ENCODE measurements around the gene ADH6. TPM values are rescaled to one million over a fixed set of nuclear protein-coding genes. Genes with fewer than 3 reads are reported as not detected.

The ADH6 gene
- total and polyA plus RNA-seq, 4 donors, result 0.16 to 2.2 (median 0.38) TPM

- Histone ChIP-seq H3K36me3 (ENCODE audit: control insufficient read depth in 4 of 4, insufficient read depth in 4 of 4, low read length in 4 of 4) (no peaks in the 10 kb centered on the region), H3K4me1 (ENCODE audit: control insufficient read depth in 5 of 5, insufficient read depth in 5 of 5, low read length in 5 of 5) (peaks cover 0 to 3% (median 0%) of the 10 kb centered on the region in 5 donors), H3K9ac (ENCODE audit: insufficient read depth in 1 of 2, low read length in 2 of 2) (no peak overlapping the region), H3K27ac (ENCODE audit: low read depth in 1 of 2, low read length in 1 of 2) (no peak overlapping the region), H3K9me3 (ENCODE audit: control insufficient read depth in 4 of 4, insufficient read depth in 3 of 4, low read length in 3 of 4) (peaks cover 0 to 6% (median 2%) of the 10 kb centered on the region in 4 donors), H3K4me3 (no peak overlapping the region), H3K27me3 (ENCODE audit: control insufficient read depth in 3 of 3, insufficient read depth in 3 of 3, low read length in 2 of 3) (no peaks in the 10 kb centered on the region)
- WGBS, 2 donors, result 90 to 96% methylated on average over 1 of the region's 1 CpG
- DNase-seq (no peak), ATAC-seq (ENCODE audit: insufficient read depth, low FRiP score) (no peak)
- TF ChIP-seq CTCF (IDR thresholded peaks at IDR 0.05; ENCODE audit: control extremely low read depth, extremely low read depth), result no peak
Measured at GRCh38 chr4:99186029-99186428, 33.0 kb downstream of the ADH6 start.

GRCh38 chr4:99185581-99185980 lies 33.5 kb downstream of the ADH6 start:
- H3K36me3 ChIP-seq (ENCODE audit: control insufficient read depth in 4 of 4, insufficient read depth in 4 of 4, low read length in 4 of 4), result no peaks in the 10 kb centered on the region
- H3K27me3 ChIP-seq (ENCODE audit: control insufficient read depth in 3 of 3, insufficient read depth in 3 of 3, low read length in 2 of 3), result no peaks in the 10 kb centered on the region
- H3K9ac ChIP-seq (ENCODE audit: insufficient read depth in 1 of 2, low read length in 2 of 2), result no peak overlapping the region
- peaks cover 0 to 6% (median 2%) of the 10 kb centered on the region in 4 donors for H3K9me3 ChIP-seq (ENCODE audit: control insufficient read depth in 4 of 4, insufficient read depth in 3 of 4, low read length in 3 of 4)
- no peak overlapping the region for H3K4me3 ChIP-seq
- DNase-seq (no peak), ATAC-seq (ENCODE audit: insufficient read depth, low FRiP score) (no peak)
- 95 to 98% methylated on average over 2 of the region's 2 CpGs for WGBS, 2 donors
- H3K4me1 ChIP-seq (ENCODE audit: control insufficient read depth in 5 of 5, insufficient read depth in 5 of 5, low read length in 5 of 5), result peaks cover 0 to 5% (median 0%) of the 10 kb centered on the region in 5 donors
- no peak for TF ChIP-seq CTCF (IDR thresholded peaks at IDR 0.05; ENCODE audit: control extremely low read depth, extremely low read depth)
- no peak overlapping the region for H3K27ac ChIP-seq (ENCODE audit: low read depth in 1 of 2, low read length in 1 of 2)

- Histone ChIP-seq H3K27ac (ENCODE audit: low read depth in 1 of 2, low read length in 1 of 2) (no peak overlapping the region), H3K9ac (ENCODE audit: insufficient read depth in 1 of 2, low read length in 2 of 2) (no peak overlapping the region), H3K4me1 (ENCODE audit: control insufficient read depth in 5 of 5, insufficient read depth in 5 of 5, low read length in 5 of 5) (peaks cover 0 to 9% (median 0%) of the 10 kb centered on the region in 5 donors), H3K4me3 (no peak overlapping the region), H3K36me3 (ENCODE audit: control insufficient read depth in 4 of 4, insufficient read depth in 4 of 4, low read length in 4 of 4) (peaks cover 0 to 11% (median 1%) of the 10 kb centered on the region in 4 donors), H3K9me3 (ENCODE audit: control insufficient read depth in 4 of 4, insufficient read depth in 3 of 4, low read length in 3 of 4) (peaks cover 0 to 16% (median 2%) of the 10 kb centered on the region in 4 donors), H3K27me3 (ENCODE audit: control insufficient read depth in 3 of 3, insufficient read depth in 3 of 3, low read length in 2 of 3) (no peaks in the 10 kb centered on the region)
- TF ChIP-seq CTCF (IDR thresholded peaks at IDR 0.05; ENCODE audit: control extremely low read depth, extremely low read depth), result no peak
- WGBS, 2 donors, result 73 to 83% methylated on average over 2 of the region's 2 CpGs
- no peak for ATAC-seq (ENCODE audit: insufficient read depth, low FRiP score)
- DNase-seq, result peak in 2 of 3 donors; percentile 60 to 79
Measured at GRCh38 chr4:99180382-99181070, 38.5 kb downstream of the ADH6 start.

All from lung (tissue), 12 donors.